GM19372 (cell line): ENCODE data around the gene ABCA1.

Source experiments
- ATAC-seq: cut with Tn5 transposase; IDR thresholded peaks from one replicate; pipeline ENCODE4 v1.9.1; 2021; ENCODE audit warnings: mild to moderate bottlenecking, low read depth, moderate library complexity; ENCODE audit not compliant: unreplicated experiment

The ABCA1 gene

GRCh38 chr9:104850786-104851545, 77.0 kb downstream of the ABCA1 start:
- no peak for ATAC-seq

- ATAC-seq = no peak
These were observed 78.9 kb downstream of the ABCA1 start for GRCh38 chr9:104849023-104849422.

- no peak for ATAC-seq
These were observed 83.2 kb downstream of the ABCA1 start for GRCh38 chr9:104844710-104845109.

- no peak for ATAC-seq
These were observed 84.2 kb downstream of the ABCA1 start for GRCh38 chr9:104843644-104844240.

- no peak for ATAC-seq
These were observed 85.3 kb downstream of the ABCA1 start for GRCh38 chr9:104842698-104843097.

- ATAC-seq = no peak
These were observed 86.3 kb downstream of the ABCA1 start for GRCh38 chr9:104841601-104842141.

- no peak for ATAC-seq
These were observed 89.0 kb downstream of the ABCA1 start for GRCh38 chr9:104838958-104839357.

GRCh38 chr9:104836767-104837166, 91.2 kb downstream of the ABCA1 start:
- no peak for ATAC-seq

GRCh38 chr9:104836235-104836634, 91.7 kb downstream of the ABCA1 start:
- no peak for ATAC-seq

GRCh38 chr9:104835161-104835560, 92.8 kb downstream of the ABCA1 start:
- no peak for ATAC-seq

GRCh38 chr9:104833696-104834095, 94.3 kb downstream of the ABCA1 start:
- ATAC-seq = no peak

GRCh38 chr9:104831681-104832080, 96.3 kb downstream of the ABCA1 start:
- no peak for ATAC-seq

- ATAC-seq = no peak
These were observed 101.0 kb downstream of the ABCA1 start for GRCh38 chr9:104826911-104827310.

- no peak for ATAC-seq
These were observed 101.7 kb downstream of the ABCA1 start for GRCh38 chr9:104826079-104826775.

GRCh38 chr9:104820336-104820735, 107.6 kb downstream of the ABCA1 start:
- no peak for ATAC-seq

- ATAC-seq = no peak
These were observed 108.9 kb downstream of the ABCA1 start for GRCh38 chr9:104819033-104819432.

GRCh38 chr9:104817437-104817836, 110.5 kb downstream of the ABCA1 start:
- ATAC-seq = no peak

- no peak for ATAC-seq
These were observed 111.9 kb downstream of the ABCA1 start for GRCh38 chr9:104815851-104816565.

- ATAC-seq = no peak
These were observed 117.3 kb downstream of the ABCA1 start for GRCh38 chr9:104810421-104811339.
